NCI-H1436 (cell line): ENCODE data around the gene KLHL30.
"Not testable (repeated sequence)": the region's sequence is repeated elsewhere in the genome, so short reads cannot be mapped to it uniquely, and the experiment has no call there.

Experiments
- DNase-seq: peaks from one replicate; lab custom pipeline; 2025; lab: John Stamatoyannopoulos, UW

KLHL30 gene

GRCh38 chr2:238163481-238164198, 25.2 kb downstream of the KLHL30 start:
- DNase-seq: no peak

- no peak for DNase-seq
Observed at GRCh38 chr2:238164906-238165287, 26.4 kb downstream of the KLHL30 start.

GRCh38 chr2:238165288-238165921, 26.9 kb downstream of the KLHL30 start:
- no peak for DNase-seq

GRCh38 chr2:238166391-238167343, 28.2 kb downstream of the KLHL30 start:
- DNase-seq: no peak

- no peak for DNase-seq
Observed at GRCh38 chr2:238167344-238167715, 28.9 kb downstream of the KLHL30 start.

GRCh38 chr2:238167761-238168160, 29.3 kb downstream of the KLHL30 start:
- DNase-seq: no peak

- no peak for DNase-seq
Observed at GRCh38 chr2:238168196-238169047, 30.0 kb downstream of the KLHL30 start.

GRCh38 chr2:238169048-238169707, 30.7 kb downstream of the KLHL30 start:
- no peak for DNase-seq

- no peak for DNase-seq
Observed at GRCh38 chr2:238169708-238170251, 31.3 kb downstream of the KLHL30 start.

- no peak for DNase-seq
Observed at GRCh38 chr2:238170386-238171071, 32.1 kb downstream of the KLHL30 start.

- not testable (repeated sequence) for DNase-seq
Observed at GRCh38 chr2:238171072-238171431, 32.6 kb downstream of the KLHL30 start.

GRCh38 chr2:238171575-238172187, 33.2 kb downstream of the KLHL30 start:
- DNase-seq: no peak

GRCh38 chr2:238172439-238172838, 34.0 kb downstream of the KLHL30 start:
- DNase-seq: no peak

GRCh38 chr2:238173692-238174091, 35.2 kb downstream of the KLHL30 start:
- no peak for DNase-seq

GRCh38 chr2:238174291-238174690, 35.8 kb downstream of the KLHL30 start:
- no peak for DNase-seq

GRCh38 chr2:238174701-238175100, 36.2 kb downstream of the KLHL30 start:
- no peak for DNase-seq

GRCh38 chr2:238176613-238177012, 38.1 kb downstream of the KLHL30 start:
- no peak for DNase-seq

- DNase-seq: no peak
Observed at GRCh38 chr2:238180554-238180953, 42.1 kb downstream of the KLHL30 start.

- DNase-seq: no peak
Observed at GRCh38 chr2:238182362-238182761, 43.9 kb downstream of the KLHL30 start.

- no peak for DNase-seq
Observed at GRCh38 chr2:238183821-238184220, 45.4 kb downstream of the KLHL30 start.
